GM21529 (cell line): ENCODE results near the gene SGMS1.

ENCODE experiments used
- ATAC-seq: cut with Tn5 transposase; IDR thresholded peaks from one replicate; pipeline ENCODE4 v1.9.1; 2021; ENCODE audit not compliant: unreplicated experiment

SGMS1 gene

DNA sequence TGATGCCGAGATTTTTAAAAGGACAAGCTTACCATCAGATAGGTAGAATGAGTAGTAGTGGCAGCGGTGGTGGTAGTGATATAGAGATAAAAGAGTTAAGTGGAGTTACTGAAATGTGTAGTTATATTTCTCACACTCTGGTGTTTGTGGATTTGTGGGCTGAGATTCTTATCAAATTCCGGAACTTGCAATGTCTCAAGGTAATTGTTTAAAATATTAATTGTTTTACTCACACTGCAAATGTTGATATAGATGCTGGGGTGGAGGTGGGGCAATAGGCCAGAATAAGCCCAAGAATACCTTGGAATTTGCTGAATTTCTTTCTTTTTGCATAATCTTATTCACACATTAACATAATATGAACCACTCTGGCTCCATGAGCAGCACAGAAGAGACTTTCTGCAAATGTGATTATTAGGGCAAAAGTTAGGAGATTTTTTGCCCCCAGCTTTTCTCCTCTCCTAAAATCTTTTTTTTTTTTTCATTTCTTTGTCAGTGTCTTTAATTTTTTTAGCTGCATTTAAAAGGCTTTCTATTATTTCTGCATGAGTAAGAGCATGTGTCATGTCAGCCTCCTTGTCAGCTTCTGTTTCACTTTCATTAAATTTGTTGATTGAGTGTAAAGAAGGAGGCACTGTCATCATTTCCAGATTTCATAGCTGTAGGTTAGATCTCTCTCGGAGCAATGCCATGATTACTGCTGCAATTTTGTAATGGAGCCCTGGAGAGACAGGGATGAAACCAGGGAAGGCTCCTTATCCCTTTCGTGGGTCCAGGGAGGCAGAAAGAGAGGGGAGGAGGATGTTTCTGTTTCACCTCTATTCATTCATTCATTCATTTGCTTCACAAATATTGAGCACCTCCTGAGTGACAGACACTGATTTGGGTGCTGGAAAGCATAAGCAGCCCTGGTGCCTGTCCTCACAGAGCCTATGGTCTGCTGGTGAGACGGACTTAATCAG lies 13.1 kb upstream of the SGMS1 start:
- peak; percentile 98 for ATAC-seq

DNA sequence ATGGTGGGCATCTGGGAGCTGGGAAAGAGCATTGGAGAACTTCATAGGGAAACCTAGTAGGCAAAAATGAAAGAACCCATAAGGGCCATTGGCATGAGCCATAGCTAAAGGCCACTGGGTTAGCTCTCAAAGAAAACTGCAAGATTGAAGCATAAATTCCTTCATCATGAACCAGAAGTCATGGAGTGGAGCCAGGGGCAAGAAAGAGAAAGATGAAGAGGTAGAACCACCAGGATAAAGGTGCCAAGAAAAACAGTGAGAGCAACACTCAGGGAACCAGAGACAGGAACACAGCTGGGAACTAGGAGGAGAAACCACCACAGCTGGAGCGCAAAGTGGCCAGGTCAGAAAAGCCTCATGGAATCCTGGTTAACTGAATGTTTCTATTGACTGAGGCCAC lies 11.5 kb upstream of the SGMS1 start:
- ATAC-seq, result no peak

DNA sequence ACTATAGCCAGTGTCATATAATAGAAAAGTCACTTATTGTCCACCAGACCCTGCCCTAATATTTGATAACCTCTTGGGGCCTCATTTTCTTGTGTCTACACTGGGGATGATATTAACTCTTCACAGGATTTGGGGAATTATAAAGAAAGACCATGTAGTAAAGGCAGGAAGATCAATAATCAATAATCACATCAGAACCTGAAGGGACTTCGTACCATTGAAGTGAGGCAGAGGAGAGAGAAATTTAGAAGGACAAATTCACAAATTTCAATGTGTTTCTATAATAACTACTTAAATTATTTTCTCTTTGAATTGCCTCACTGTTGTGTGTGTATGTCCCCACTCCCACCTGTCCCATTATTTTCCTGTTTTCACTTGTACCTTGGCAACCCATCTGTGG lies 10.7 kb upstream of the SGMS1 start:
- no peak for ATAC-seq

DNA sequence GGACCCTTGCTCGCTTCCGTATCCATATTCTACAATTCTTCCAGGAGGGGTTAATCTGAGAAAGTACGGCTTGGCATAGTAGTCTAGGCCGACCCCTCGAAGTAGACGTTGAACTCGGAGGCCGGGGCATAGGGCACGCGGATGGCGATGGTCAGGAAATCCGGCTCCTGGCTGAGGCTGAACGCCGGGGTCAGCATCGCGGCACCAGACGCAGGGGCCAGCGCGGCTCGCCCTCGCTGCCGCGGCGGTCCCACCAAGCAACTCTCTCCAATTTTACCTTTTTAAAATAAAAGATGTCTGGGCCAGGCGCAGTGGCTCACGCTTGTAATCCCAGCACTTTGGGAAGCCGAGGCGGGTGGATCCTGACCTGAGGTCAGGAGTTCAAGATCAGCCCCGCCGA lies 7.3 kb upstream of the SGMS1 start:
- ATAC-seq, result no peak

DNA sequence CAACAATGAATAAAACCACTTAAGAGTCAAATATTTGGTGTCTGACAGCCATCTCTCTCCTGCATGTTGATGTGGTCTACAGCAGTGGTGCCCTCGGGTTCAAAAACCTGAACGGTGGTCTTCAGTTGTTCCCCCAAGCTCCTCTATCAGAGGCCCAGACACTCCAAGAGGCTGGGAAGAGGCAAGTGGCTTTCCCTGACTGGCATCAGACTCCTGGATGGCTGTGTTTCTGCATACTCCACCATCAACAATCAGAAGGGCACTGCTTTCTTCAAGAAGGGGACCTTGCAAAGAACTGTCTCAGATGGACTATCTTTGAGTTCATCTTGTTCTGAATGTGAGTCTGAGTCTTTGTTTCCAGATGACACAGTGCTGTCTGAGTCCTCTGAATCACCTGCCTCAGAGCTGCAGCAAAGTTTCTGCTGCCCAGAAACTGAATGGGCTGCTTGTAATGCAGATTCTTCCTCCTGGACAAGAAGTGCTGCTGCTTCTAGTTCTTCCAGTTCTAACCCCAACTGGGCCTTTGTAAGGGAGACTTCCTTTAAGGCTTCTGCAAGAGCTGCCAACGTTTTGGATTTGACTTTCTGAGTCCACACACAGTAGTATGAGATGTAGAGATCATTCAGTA lies 5.9 kb upstream of the SGMS1 start:
- ATAC-seq, result no peak

DNA sequence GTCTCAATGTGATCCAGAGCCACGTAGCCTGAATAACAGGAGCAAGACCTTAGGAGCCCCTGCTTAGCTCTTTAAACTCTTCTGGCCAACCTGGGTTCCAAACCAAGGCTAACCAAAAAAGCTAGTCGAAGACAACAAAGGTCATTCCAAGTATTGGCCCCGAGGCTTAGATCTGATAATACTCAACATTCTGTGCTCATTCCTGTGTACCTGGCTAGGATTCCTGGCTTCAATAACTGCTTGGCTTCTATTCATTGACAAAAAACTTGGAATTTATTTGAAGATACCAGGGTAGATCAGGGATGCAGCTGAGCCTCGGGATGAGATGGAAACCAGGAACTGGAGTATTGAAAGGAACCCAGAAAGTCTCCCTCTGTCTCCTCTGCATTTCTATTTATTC lies 4.1 kb upstream of the SGMS1 start:
- no peak for ATAC-seq

DNA sequence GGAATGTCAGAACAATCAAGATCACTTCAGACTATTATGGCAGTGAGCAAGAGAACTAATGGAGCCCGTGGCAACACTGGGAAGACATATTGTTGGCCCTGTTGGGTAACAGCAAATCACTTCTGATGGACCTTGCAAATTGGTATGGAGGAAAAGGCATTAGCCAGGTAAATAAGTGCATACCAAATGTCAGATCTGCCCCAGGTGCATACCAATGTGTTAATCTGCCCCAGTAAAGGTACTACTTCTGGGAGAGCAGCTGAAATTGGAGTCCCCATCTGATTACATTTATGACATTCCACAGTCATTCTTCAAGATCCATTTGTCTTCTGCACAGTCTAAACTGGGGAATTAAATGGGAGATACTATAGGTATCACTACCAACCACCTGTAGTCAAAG lies 3.7 kb upstream of the SGMS1 start:
- ATAC-seq, result no peak

DNA sequence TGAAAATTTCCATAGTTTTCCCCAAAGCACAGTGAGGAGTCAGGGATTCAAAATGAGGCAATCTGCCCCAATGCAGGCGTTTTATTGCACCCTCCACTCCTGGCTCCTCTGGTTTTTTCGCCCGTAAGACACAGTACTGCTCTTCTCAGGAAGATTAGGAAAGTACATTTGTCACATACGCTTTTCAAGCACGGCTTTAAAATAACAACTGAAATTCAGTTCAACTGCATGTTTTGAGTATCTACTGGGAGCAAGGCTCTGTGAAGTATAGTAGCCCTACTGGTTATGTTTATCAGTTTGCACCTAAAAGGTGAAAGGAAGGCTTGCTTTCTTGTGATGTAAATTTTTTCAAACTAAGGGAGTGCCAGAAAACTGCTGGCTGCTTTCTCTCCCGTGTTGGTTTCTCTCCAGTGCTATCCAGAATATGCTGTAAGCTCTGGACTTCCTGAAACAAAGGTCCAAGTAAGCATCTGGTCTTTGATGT lies 1.9 kb upstream of the SGMS1 start:
- no peak for ATAC-seq

DNA sequence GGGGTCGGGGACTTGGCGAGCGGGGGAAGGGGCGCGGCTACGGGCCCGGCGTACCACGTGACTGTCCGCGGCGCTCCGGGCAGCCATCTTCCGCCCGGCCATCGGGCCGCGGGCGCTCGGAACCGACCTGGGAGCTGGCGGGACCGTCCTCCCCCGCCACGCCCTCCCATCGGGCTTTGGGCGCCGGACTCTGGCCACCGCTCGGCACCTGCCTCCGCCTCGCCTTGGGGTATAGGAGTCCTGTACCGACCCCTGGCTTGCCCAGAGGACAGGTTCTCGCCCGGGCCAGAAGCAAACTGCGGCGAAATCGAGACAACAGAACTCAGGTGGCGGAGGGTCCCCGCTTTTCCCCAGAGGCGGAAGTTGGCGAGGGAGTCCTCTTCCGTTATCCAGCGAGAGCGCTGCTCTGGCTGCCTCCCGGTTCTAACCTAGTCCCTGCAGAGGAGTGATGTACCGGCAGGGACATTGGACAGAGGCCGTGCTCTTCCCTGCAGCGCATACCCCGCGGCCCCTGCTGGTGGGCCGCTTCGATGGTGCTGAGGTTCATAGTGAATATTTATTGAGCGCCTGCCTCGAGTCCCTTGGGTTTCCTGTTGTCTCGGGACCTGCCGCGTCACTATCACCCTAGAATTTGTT lies 1.2 kb upstream of the SGMS1 start:
- peak; percentile 43 for ATAC-seq

DNA sequence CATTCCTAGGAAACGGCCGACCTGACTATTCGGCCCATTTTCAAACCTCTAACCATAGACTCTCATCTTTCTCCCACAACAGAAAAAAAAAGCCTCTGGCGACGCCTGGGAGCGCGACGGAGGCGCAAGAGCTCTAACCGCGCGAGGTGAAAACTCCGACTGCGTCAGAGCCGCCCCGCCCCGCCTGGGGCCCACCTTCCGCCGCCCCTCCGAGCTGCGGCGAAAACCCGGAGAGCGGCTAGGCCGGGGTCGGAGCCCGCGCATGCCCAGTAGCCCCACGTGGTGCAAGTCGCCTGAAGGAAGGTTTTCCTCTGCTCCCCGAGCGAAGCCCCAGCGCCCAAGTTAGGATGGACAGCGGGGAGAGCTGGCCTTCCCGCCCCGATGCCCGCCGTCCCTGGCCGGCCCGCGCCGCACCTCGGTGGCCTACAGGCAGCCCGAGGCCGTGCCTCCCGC lies 683 bp upstream of the SGMS1 start:
- ATAC-seq, result peak; percentile 51

DNA sequence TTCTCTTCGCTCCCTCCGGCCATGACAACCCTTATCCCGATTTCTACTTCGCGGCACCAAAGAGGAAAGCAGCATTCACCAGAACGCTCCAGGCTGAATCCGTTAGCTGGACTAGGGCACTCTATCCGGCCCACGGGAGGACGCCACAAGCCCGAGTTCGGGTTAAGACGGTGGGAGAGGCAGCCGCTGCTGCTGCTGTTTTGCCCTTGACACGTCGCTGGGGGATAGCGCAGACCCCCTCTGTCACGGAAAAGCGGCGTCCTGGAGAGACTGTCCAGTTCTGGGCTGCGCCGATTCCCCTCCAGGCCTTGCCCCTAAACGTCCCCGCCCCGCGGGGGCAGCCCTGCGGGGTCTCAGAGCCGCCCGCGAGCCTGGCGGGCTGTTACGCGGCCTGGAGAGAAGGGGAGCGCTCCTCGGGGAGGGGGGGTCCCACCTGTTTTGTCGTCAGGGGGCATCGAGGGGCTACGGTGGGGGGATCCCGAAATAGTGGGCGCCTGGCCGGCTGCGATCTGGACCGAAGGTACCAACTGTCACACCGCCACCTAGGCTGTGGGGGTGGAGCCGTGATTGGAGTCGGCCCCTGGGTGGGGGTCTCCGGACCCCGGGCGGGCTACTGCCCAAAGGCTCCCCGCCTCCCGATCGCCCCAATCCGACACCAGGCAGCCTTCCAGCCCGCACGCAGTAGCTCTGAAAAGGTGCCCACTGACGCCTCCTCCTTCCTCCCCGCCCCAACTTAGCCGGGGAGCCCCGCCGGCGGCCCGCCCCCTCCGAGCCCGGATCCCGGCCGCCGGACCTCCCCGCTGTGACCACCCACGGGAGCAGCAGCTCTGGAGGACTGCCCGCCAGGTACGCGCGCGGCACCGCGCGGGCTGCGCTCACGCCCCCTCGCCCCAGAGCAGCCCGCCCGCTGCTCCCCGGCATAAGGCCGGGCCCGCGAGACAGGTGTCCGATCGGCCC lies 772 bp downstream of the SGMS1 start:
- peak; percentile 8 for ATAC-seq

DNA sequence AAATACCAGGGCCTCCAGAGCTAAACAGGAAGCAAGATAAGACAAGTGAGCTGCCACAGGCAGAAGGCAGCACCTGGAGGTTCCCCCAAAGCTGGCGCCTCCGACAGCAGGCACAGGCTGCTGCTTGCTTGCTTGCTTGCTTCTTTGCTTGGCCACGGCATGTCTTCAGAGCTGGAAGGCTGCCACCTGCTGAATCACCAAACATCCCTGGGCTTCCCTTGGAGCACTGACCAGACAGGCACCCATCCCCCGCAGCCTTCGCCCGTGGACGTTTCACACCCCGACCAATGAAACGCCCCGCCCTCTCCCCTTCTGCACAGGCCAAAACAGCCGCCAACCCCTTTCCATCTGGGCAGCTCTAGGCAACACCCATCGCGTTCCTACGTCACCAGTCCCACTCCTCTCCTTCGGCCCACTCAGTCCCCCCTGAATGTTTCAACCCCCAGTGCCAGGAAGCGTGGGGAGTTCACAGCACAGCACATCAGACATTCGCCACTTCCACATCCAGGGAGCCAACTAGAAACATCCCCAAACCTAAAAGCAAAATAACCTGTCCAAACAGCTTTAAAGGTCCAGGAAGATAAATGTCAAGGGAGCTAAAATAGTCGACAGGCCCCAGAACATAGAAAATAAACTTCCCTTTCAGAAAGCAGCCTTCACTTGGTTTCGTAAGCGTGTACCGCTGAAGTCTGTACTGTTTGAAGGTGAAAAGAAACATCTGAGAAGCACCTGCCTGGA lies 1.6 kb downstream of the SGMS1 start:
- peak; percentile 29 for ATAC-seq

DNA sequence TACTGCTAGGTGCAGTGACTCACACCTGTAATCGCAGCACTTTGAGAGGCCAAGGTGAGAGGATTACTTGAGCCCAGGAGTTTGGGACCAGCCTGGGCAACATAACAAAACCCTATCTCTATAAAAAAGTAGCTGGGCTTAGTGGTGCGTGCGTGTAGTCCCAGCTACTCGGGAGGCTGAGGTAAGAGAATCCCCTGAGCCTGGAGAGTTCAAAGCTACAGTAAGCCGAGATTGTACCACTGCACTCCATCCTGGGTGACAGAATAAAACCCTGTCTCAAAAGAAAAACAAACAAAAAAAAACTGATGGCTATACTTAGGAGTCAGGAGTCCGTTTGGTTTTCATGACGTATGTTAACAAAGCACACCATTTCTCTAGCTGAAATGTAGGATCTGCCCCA lies 2.9 kb downstream of the SGMS1 start:
- no peak for ATAC-seq

DNA sequence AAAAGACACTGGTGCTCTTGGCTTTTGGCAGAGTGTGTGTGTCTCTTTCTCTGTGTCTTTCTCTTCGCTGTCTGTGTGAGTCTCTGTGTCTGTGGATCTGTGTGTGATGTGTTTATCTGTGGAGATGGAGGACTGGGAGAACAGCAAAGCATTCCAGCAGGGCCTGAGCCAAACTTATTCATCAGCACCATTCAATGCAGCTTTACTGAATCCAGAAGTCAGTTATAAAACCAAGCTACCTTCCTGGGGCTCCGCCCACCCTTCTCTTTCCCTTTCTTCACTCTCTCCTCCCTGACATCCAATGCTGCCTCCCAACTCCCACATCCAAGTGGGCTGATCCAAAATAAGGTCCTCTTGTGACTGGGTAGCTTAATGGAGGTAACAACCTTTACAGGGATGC lies 3.9 kb downstream of the SGMS1 start:
- ATAC-seq, result no peak

DNA sequence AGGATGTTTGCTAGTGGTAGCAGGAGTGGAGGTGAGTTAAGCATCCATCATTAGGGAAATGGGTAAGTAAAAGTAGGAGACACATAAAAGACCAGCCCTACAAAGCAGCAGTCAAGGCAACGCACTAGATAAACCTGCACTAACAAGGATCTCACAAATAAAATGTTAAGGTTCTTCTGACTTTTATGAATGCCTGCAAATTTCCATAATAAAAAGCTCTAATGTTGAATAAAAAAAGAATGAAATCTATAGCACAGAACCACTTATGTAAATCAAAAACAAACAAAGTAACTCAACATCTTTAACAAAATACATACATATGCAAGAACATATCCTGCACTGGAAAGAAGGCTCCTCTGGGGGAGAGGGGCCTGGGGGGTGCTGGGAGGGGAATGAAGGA lies 4.6 kb downstream of the SGMS1 start:
- ATAC-seq, result no peak

DNA sequence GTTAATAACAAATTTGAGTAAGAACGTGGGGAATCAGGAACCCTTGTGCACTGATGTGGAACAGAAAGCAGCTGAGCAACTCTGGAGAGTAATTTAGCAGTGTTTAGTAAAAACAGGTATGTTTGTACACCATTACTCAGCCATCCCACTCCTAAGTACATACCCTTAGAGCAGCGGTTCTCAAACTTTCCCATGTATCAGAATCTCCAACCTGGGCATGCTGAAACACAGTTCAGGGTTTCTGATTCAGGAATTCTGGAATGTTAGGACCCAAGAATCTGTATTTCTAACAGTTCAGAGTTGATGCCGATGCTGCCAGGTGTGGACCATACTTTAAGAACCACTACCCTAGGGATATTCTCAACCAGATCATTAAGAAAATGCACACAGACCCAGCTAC lies 5.1 kb downstream of the SGMS1 start:
- no peak for ATAC-seq

DNA sequence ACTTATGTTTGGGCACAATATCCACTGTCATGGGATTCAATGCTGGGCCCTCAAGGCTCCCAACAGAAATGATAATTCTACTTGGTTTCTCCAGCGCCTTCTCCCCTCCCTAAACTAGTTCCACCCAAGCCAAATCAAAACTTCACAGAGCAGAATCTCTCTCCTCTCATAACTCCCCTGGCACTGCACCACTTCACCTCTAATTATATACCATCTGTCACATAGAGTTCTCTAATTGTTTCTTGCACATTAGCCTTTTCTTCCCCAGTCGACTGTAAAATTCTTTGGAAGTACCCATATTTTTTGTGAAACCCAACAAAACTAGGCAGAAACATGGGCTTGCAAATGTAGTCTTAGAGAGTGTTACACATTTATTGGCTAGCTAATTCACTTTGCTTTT lies 8.1 kb downstream of the SGMS1 start:
- ATAC-seq, result no peak

DNA sequence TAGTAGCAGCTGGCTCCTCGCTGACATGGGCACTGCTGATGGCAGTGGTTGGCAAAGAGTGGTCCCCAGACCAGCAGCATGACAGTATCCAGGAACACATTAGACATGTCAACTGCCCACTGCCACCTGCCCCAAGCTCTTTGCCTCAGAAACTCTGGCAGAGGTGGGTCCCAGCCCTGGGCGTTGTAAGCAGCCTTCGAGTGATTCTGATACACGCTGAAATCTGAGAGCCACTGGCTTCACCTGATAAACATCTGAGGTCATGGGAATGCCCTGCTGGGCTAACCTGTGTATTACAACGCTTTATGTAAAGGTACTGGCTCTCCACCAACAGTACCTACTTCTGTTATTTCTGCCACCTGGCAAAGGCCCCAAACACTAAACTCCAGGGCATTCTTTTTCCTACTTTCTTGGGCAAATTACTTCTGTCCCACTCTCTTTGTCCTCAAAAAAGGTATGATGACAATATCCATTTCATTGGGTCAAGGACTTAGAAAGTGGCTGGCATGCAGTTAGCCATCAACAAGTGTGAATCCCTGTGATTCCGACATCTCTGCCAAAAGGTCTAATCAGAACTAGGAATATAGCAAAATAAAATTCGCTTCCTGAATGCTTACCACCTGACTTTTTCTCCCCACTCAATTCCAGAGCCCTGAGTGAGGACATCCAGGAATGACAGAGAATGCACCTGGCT lies 9.2 kb downstream of the SGMS1 start:
- peak; percentile 45 for ATAC-seq

DNA sequence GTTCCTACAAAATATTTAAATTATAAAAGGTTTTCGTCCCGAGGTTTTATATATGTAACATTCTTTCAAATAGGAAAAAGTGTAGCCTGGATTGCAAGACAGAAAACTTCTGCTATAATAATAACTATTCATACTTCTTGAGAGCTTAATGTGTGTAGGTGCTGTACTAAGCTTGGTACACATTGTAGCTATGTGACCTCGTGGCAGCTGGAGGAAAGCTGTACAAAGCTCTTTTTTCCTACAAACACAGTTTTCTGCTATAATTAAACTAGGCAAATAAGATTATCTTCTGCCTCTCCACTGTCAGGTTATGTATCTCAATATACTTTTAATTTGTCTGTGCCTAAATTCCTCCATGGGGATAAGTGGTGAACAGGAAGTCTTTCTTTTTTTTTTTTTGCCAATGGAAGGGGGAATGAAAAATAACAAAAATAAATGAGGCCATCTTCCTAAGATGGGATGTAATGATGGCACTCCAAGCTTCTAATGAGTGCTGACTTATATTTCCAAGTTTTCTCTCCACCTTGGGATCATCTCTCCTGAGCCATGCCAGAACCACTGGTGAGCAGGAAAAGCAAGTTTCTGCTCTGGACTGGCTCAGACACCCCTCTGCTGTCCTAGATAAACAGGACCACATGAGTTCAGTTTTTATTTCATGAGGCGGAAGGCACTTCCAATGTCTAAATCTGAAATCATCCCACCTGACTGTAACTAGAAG lies 9.9 kb downstream of the SGMS1 start:
- no peak for ATAC-seq
